ENCODE results near the gene MATN1.
"Not testable (repeated sequence)": the region's sequence is repeated elsewhere in the genome, so short reads cannot be mapped to it uniquely, and the experiment has no call there.

MATN1 gene

DNA sequence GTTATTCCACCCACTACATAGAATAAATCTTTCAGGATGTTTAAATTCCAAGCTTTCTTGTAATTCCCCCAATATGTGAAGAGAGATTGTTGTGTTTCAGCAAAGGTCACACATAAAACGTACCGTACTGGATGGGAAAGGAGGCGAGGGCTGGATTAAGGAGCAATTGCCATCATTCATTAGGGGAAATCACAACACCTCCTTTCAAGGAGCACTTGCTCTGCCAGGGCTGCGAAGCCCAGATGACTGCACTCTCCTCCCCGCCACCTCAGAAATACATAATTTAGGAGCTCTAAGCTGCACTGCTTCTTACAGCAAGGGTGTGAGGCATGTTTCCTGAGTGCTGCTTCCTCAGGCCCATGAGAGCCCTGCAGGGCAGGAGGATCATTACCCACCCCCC lies 29.6 kb downstream of the MATN1 start:
- no peak for DNase-seq

DNA sequence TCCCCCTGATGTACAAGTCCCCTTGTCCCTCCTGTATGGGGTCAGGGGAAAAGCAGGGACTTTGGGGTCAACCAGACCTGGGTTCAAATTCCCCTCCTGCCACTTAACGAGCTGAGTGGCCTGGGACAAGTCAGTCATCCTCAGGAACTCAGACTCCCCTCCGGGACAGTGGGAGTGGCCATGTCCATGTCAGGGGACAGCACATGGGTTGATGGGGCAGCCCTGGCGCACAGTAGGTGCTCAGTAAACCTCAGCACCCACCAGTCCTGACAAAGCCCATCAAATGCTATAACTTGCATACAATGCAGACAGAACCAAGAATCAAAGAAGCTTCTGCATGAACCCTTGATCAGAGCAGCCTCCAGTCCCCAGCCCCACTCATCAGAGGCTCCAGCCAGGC lies 30.0 kb downstream of the MATN1 start:
- DNase-seq = no peak

DNA sequence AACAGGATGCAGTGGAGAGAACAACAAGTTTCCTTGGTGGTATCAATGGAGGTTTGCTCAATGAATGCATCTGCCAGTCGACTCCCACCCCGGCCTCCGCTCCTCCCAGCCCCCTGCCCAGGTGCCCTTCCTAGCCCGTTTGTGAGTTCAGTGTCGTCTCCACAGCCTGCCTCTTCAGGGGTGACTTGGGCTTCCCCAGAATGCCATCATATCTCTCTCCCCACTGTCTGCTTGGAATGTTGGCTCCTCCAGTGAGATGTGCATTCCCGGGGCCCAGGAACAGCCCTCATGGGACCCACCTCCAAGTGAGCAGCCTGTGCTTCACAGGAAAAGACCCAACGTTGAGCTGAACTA lies 30.5 kb downstream of the MATN1 start:
- DNase-seq = no peak

DNA sequence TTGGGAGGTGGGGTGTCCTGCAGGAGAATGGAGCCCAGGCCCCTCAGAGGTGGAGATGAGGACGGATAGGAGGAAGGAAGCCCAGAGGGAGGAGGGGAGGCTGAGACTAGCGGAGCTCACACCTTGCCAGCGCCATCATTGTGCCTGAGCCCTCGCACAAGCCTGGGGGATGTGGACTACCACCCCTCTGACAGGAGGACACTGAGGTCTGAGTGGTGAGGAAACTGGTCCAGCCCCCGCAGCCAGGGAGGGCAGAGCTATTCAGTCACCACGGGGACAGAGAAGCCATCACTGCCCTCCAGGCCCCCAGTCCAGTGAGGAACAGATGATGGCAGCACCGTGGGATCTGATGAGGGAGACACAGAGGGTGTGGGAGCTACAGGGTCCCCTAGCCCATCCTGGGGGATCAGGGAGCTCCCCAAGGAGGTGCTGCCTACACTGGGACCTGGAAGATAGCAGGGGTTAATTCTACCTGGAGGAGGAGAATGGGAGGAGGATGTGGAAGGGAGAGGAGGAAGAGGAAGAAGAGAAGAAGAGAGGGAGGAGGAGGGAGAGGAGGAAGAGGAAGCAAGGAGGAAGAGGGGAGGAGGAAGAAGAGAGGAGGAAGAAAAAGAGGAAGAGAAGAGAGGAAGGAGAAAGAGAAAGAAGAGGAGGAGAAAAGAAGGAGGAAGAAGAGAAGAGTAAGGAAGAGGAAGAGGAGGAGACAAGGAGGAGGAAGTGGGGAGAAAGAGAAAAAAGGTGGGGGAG lies 31.0 kb downstream of the MATN1 start:
- DNase-seq = no peak

DNA sequence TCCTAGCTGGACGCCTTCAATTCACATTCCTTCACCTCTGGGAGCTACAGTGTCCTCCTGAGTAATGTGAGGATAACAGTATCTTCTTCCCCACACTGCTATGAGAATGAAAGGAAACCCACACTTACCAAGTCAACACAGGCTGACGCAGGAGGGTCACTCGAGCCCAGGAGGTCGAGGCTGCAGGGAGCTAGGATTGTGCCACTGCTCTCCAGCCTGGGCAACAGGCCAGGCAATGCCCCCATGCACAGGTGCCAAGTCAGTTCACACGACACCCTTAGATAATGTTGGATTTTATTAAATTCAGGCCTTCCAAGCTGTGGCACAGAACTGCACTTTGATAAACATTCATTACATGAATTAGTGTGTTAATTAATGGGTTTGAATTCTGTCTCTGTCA lies 31.9 kb downstream of the MATN1 start:
- no peak for DNase-seq

DNA sequence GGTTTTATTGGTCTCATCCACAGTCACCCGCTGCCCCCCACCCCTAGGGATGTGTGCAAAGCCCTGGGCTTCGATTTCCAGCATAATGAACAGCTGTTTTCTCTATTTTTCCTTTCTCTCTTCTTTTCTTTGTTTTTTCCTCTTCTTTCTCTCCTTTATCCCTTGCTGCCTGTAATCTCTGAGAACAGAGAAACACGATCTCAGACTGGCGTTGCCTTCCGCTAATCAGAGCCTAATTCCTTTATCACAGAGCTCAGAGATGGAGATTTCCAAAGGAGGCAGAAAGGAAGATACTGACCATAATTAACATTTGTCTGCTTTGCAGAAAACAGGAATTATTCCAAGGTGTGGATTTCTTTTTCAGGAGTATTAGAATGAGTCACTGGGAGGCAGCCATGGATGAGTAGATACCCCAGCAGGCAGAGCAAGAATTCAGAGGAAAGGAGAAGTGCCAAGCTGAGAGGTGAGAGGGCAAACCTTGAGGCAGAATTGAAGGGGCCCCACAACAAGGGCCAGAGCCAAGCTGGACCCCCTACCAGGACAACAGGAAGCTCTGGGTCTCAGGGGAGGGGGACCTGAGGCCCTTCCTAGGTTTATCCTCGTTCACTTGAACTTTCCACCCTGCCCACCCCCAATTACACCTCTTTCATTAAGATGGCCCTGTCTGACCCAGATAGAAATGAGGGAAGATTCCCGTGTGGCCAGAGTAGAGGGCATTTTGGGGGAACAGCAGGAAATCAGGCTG lies 33.3 kb downstream of the MATN1 start:
- no peak for DNase-seq

DNA sequence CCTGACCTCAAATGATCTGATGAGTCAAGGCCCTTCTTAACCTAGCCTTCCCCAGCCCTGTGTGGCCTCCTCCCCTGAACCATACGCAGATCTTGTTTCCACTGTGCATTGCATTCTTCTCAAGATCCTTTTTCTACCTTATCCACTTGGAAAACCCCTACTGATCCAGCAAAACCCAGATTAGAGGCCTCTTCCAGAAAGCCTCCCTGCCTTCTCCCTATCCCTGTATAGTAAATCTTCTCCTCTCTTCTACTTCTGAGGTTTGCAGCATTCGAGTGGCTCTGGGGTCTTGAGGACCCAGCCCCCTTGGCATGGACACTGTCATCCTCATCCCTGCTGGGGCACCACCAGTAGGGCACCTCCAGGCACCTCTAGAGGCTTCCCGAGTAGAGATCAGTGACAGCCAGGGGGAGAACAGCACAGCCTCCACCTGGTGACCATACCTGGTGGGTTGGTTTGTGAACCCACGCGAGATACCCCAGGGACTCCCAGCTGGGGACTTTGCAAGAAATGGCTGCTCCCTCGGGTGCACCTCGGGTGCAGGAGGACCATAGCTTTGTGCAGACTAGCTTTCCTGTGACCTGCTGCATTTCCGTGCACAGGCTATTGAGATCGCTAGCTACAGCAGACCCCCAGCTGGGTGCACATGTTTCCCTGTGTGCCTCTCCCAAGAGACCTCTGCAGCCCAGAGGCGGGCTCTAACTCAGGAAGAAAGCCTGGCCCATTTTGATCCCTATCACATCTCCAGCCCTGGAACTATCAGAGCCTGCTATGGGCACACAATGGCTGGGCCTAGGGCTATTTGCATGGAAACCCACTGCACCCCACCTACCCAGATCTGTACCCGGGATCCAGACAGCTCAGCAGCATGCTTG lies 34.2 kb downstream of the MATN1 start:
- no peak for DNase-seq

DNA sequence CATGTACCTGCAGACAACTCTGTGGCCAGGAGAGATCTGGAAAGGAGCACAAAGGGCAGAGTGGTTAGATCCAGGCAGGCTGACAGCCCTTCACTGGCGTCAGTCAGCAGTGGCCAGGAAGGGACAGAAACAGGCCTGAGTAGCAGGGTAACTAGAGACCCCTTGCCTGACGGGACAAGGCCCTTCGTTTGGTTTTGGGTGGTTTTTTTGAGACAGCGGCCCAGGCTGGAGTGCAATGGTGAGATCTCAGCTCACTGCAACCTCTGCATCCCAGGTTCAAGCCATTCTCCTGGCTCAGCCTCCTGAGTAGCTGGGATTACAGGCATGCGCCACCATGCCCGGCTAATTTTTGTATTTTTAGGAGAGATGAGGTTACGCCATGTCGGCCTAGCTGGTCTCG lies 34.9 kb downstream of the MATN1 start:
- DNase-seq = not testable (repeated sequence)

DNA sequence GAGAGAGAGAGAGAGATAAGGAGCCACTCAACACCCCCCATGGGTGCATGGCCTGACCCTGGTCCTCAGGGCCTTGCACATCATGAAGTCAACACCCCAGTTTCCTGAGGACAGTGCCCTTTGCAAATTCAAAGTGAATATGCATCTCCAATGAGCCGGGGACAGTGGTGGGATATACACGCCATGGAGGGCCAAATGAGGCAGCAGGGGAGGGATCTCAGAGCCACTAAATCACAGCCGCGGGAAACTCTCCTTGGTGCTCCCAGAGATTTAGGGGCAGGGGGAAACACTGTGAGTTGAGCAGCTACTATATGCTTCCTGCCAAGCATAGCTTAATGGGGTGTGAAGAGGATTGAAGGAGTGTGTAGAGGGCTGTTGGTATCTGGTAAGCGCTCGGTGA lies 35.5 kb downstream of the MATN1 start:
- DNase-seq = no peak

DNA sequence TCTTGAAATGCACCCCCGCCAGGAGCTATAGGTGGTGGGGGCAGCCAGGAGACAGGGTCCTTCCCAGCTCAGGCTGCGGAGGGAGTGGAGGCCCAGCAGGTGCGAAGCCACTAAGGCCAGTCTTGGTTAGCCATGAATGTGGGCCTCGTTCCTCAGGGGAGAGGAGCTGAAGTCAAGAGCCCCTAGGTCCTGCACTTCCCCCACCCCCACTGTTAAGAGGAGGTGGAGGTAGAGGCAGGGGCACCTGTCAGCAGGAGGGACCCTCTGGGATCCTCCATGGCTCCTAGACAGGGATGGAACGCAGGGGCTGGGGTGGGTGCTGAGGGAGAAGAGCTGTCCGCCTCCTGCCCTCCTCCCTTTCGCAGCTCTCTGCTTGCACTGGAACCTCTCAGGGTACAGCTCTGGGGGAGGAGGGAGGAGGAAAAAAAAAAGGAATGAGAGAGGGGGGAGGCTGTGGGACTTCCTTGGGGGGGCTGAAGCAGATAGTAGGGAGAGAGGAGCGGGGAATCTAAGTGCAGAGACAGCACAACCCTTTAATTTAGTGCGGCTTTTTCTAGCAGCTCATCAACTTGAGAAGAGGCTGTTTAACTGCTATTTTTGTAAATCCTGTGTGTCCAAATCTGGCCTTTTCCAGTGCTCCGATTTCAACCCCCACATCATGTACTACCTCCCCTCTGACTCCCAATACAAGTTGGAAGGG lies 37.0 kb downstream of the MATN1 start:
- no peak for DNase-seq

DNA sequence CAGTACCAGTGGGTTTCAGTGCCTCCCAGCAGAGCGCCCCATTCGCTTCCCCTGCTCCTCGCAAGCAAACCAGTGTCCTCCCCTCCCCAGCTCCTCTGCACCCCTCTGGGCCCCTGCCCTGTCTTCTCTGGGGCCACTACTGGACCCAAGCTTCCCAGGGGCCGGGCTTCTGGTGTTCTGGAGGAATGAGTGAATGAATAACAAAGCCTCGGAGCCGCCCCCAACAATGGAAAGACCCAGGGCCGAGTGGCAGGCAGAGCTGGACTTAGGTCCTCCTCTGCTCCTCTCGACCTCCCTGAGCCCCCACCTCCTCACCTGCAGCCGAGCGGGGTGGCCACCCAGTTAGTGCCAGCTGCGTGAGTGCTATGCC lies 37.6 kb downstream of the MATN1 start:
- no peak for DNase-seq

DNA sequence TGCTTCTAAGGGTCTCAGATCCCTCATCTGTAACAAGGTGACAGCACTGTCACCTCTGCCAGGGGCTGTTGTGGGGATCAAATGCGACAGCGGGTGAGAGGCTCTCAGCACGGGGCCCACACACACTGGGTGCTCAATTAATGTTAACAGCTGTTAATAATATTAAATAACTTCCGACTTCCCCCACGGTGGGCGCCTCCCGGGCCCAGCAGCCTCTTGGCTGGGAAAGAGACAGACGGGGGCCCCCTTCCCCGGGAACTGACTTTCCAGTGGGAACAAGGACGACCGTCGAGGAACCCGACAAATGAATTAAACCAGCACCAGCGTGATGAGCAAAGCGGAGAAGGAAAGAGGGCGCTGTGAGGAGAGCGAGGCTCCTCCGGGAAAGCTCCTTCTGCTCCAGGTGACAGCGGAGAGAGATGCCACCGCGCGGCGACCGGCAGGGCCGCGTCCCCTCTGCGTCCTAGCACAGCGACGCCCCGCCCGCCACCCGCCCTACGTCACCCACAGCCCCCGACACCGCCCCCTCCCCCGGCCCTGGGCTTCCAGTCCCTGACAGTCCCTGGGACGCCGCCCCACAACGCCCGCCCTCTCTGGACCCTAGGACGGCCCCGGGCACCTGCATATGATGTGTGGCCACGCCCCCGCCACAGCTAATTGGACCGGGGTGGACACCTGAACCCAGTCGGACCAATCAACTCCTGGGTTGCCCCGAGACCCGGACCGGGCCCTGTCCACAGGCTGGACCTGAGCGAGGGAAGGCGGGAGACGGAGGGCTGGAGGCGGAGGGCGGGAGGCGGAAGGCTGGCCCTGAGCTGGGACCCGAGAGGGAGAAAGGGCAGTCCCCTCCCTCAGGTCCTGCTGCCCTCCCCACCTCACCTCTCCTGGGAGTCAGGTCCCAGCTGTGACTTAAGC lies 38.2 kb downstream of the MATN1 start:
- no peak for DNase-seq

DNA sequence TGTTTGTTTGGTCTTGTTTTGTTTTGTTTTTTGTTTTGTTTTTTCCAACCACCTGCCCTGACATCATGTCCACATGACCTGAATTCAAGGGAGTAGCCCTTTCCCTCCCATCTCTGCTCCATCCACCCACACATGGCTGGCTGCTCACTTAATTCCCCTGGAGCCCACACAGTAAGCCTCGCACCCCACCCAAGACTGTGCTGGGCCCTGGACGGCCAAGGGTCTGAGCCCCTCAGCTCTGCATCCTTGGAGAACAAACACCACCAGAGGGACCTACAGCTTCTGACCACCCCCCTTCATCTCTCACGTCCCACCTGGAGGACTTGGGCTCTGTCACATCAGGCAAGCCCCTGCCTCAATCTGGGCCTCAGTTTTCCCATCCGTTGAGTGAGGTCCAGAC lies 39.1 kb downstream of the MATN1 start:
- DNase-seq = no peak

DNA sequence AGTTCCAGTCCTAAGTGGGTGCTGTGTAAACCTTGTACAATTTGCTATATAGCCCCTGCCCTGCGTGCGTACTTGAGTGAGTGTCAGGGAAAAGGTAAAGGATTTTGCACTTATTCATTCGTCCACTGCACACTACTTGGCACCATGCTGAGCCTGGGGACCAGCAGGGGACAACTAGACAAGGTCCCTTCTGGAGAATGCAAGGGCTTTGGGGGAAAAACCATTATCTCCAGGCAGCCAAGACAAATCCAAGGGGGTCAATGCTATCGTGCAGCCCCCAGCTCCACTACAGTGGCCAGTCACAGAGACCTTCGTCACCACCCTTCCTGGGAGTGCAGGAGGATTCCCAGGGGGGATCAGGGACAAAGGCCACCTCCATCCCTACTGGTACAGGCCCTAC lies 39.7 kb downstream of the MATN1 start:
- DNase-seq = no peak

DNA sequence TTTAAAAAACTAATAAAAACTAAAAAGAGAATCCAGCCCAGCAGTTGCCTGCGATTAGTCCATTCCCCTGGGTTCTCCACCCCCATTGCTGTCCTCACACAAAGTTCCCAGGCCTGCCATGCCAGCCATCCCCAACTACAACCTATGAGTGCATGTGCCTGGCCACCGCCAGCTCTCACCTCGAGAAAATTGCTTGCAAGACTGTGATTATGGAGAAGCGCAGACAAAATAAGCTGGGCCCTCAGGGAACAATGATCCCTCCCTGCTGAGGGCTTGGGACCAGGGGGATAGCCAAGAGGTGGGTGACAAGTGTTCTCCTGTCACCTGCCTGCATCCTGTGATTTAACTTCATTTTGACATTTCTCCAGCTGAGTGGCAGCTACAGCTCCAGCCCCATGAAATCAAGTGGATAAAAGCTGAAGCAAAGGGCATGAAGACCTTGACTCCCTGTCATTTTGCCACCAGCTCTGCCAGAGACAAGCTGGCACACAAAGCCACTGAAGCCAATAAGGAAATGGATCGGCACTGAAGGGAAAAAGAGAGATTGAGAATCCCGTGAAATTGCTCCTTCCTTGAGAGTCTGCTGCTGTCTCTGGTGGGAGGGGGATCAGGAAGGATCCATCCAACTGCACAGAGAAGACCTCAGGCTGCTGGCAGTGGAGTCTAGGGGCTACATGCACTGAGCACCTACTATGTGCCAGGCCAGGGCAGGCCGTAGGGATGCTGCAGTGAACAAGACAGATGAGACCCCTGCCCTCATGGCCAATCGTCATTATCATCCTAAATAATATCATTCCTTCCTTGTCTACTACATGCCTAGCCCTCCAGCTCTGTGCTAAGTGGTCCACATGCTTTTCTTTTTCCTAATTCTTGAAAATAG lies 40.7 kb downstream of the MATN1 start:
- DNase-seq = no peak

DNA sequence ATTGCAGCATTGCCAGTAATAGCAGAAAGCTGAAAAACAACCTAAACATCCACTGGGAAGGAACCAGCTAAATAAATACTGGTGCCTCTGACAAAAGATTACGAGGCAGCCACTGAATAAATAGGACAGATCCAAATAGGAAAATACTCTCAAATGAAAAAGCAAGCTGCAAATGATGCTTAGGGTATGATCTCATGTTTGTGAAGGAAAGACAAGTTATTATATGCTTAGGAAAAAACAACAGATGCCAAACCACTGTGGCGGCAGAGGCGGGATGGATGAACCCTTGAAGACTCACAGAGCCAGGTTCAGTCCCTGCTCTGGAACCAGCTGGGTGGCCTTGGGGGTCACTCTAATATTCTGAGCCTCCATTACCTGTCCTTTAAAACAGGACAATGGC lies 41.6 kb downstream of the MATN1 start:
- DNase-seq = no peak

DNA sequence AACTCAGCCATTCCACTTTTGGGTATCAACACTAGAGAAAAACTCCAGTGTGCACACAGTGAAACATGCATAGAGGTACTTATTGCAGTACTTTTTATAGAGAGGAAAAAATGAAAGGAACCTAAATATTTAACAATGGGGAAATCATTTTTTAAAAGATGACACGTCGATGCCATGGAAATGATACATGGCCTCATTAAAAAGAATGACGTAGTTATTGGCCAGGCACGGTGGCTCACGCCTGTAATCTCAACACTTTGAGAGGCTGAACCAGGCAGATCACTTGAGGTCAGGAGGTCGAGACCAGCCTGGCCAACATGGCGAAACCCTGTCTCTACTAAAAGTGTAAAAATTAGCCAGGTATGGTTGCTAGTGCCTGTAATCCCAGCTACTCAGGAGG lies 42.5 kb downstream of the MATN1 start:
- DNase-seq = no peak

DNA sequence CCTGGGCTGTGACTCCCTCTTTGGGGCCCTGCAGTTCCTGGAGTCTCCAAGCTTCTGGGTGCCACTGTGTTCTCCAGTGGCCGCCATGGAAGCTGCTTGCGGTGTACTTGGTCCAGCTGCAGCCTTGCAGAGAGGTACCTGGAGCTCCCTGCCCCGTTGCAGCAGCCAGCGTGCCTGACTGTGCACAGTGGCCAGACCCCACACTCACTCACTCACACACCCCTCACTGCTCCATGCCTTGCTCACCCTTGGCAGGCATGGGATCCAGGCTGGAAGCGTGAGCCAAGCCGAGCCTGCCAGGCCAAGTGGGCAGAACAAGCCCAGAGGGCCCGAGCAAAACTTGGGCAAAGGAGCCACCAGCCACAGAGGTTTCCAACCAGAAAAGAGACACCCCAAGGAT lies 43.0 kb downstream of the MATN1 start:
- no peak for DNase-seq

DNA sequence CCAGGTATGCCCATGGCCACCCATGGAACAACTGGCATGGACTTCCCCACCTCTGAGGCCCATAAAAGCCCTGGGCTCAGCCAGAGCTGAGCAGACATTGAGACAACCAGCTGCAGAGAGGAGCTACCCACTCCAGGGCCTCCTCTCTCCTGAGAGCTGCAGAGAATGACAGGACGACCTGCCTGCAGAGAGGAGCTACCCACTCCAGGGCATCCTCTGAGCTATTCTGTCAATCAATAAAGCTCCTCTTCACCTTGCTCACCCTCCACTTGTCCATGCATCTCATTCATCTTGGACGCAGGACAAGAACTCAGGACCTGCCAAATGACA lies 43.4 kb downstream of the MATN1 start:
- DNase-seq = no peak

DNA sequence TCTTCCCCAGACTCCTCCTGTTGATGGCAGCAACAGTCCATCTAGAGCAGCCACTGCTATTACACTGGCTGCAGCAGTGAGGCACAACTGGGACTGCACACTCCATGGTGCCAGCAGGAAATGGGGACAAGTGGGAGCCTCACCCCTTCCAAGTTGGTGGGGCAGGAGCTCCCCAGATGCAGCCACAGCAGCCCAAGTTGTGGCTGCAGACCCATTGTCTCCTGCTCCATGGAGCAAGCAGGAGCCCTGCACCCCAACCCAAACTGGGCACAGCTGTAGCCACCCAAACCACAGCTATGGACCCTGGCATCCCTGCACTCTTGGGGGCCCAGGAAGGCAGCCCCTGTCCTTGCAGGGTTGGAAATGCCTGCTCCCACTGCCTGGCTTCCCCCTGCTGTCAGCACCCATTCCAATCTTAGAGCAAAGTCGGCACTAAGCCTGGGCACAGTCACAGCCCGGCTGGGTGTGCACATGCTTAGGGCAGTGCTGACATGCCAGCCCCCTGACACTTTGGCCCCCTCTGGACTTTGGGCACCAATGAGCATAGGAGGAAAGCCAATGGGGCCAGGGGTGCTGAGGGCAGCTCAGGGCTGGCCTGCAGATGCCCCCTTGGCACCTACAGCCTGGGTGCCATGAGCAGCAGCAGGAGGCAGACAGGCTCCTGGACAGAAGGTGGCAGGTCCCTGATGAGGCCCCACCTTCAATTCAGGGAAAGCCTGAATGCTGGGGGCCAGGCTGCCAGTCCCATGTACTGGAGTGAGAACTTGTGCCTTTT lies 44.0 kb downstream of the MATN1 start:
- DNase-seq = no peak
